ENCODE measurements around the gene BCAS3. TPM values are rescaled to one million over a fixed set of nuclear protein-coding genes. Genes with fewer than 3 reads are reported as not detected.

Gene BCAS3
- total RNA-seq, 4 donors from 2014 or later, result 21.7 to 42.2 (median 23.0) TPM

GRCh38 chr17:61126473-61127249, 449.0 kb downstream of the BCAS3 start:
- no peak for TF ChIP-seq CTCF (IDR thresholded peaks at IDR 0.05; ENCODE audit: low read depth)

GRCh38 chr17:61127960-61128359, 450.3 kb downstream of the BCAS3 start:
- TF ChIP-seq CTCF (IDR thresholded peaks at IDR 0.05; ENCODE audit: low read depth), result no peak

GRCh38 chr17:61128661-61129115, 451.0 kb downstream of the BCAS3 start:
- TF ChIP-seq CTCF (IDR thresholded peaks at IDR 0.05; ENCODE audit: low read depth), result no peak

- TF ChIP-seq CTCF (IDR thresholded peaks at IDR 0.05; ENCODE audit: low read depth), result no peak
Measured at GRCh38 chr17:61129267-61130254, 451.9 kb downstream of the BCAS3 start.

GRCh38 chr17:61130330-61130729, 452.7 kb downstream of the BCAS3 start:
- TF ChIP-seq CTCF (IDR thresholded peaks at IDR 0.05; ENCODE audit: low read depth), result no peak

GRCh38 chr17:61131585-61131984, 453.9 kb downstream of the BCAS3 start:
- no peak for TF ChIP-seq CTCF (IDR thresholded peaks at IDR 0.05; ENCODE audit: low read depth)

- TF ChIP-seq CTCF (IDR thresholded peaks at IDR 0.05; ENCODE audit: low read depth), result no peak
Measured at GRCh38 chr17:61132524-61132923, 454.9 kb downstream of the BCAS3 start.
